Endothelial cell of coronary artery (primary cell): ENCODE data around the gene CNTN3. TPM values are rescaled to one million over a fixed set of nuclear protein-coding genes. Genes with fewer than 3 reads are reported as not detected.

Experiments used
- total RNA-seq: library from RNA; depleted of rRNA; stranded (reverse); fragments of >200 nt; gene quantifications from 2 replicates; pipeline ENCODE4 v1.2.3, GENCODE V29; 2014

CNTN3 gene
- 0.09 and 0.38 TPM in 2 replicates for total RNA-seq

GRCh38 chr3:74614107-74614967 is at the start of gene CNTN3:
TSS of gene CNTN3 (minus strand) at chr3:74614659. CDS start at chr3:74521112, 93,547 bp downstream.

